Mucosa of descending colon (tissue), 3 donors: Measurements from ENCODE around the gene DYRK1A. TPM values are rescaled to one million over a fixed set of nuclear protein-coding genes. Genes with fewer than 3 reads are reported as not detected.

Experiments
- ATAC-seq: fragments of 200-7000 bp; cut with Tn5 transposase; one replicate; pipeline ENCODE4 v1.9.1; 2020; ENCODE audit warnings: mild to moderate bottlenecking, moderate library complexity
- DNase-seq, 3 donors: peaks; one replicate each; pipeline ENCODE4 v3.0.0-alpha.2; 2020
- H3K36me3 ChIP-seq: fragments of 200-600 bp; one replicate; pipeline ENCODE4 v1.8.0; 2021; ENCODE audit warnings: low read depth, mild to moderate bottlenecking
- H3K4me1 ChIP-seq: fragments of 200-600 bp; one replicate; pipeline ENCODE4 v1.8.0; 2021; ENCODE audit warnings: low read depth, mild to moderate bottlenecking
- H3K4me3 ChIP-seq: fragments of 200-600 bp; one replicate; pipeline ENCODE4 v1.8.0; 2021; ENCODE audit warnings: mild to moderate bottlenecking
- H3K9me3 ChIP-seq: fragments of 200-600 bp; one replicate; pipeline ENCODE4 v1.8.0; 2021; ENCODE audit warnings: mild to moderate bottlenecking
- intact Hi-C, 2 donors: fragments of 100-400 bp; cut with DNase I in 1 of 2; cut with micrococcal nuclease in 1 of 2; formaldehyde crosslinking; loops; one replicate each; pipeline versions ENCODE4 v1.11.0 to v1.11.1; 2022; cut with DNase I, micrococcal nuclease
- total RNA-seq, 3 donors: library from RNA; stranded (reverse); fragmentation: NEBNext Ultra II Directional in 2 of 3; extraction: Animal tissue kit (Norgen Biotek cat#: 25700) in 2 of 3; gene quantifications; one replicate each; pipeline versions ENCODE4 v1.2.1 to v1.2.4, GENCODE V29; 2021 to 2023
- TF ChIP-seq, protein P1 (sequence below): fragments of 200-600 bp; IDR thresholded peaks from one replicate; pipeline ENCODE4 v1.8.0; 2022; ENCODE audit warnings: antibody characterized with exemption, mild to moderate bottlenecking
- donor health status: DM: no; HTN: no; CAD: no; lungs with moderate emphysema.
- donor health status: DM: no; HTN: no; CAD: no.
- donor health status: DM: no; HTN: yes; CAD: no.

DYRK1A gene
- total RNA-seq, 3 donors from 2014 or later = 61.2 to 76.5 (median 72.7) TPM

DNA sequence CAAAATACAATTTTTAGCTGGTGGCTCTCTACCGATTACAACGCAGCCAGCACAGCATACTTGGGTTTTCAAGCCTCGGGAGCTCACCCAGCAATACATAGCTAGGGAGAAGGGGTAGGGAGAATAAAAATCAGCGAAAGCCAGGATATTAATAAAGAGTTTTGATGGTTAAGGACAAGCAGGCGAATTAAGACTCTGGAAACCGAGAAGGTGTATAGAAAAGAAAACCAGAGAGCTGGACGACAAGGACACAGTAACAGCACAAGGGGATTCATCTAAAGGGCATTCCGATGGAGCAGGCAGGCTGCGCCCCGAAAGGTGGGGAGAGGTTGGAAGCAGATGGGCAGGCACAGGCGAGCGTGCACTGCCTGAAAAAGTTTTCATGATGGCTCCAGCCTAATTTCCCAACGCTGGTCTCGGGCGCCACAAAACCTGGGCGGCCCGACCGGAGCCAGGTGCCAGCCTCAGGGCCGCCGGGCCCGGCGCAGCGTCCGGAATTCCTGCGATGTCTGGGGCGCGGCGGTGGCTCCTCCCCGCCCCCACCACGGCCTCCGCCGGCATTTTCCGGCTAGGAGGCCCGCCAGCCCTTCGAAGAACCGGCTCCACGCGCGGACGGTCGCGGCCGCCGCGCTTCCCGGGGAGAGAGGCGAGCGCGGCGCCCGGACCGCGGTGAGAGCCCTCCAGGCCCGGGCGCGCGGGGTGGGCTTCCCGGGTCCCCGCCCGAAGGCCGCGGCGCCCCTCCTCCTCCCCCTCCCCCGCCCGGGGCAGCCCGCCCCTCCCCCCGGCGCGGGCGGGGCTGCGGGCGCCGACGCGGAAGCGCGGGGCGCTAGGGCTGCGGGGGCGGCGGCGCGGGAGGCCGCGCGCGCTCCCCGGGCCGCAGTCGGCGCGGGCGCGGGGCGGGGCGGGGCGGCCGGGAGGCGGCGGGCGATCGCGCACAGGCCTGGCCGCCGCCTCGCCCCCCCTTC lies 774 bp upstream of the DYRK1A start:
- peak; percentile 70 for ATAC-seq
- Histone ChIP-seq H3K36me3 (no peaks in the 10 kb centered on the region), H3K4me1 (peaks cover 27% of the 10 kb centered on the region), H3K4me3 (peak overlapping the region; percentile 55), H3K9me3 (no peaks in the 10 kb centered on the region)
- intact Hi-C loops = loop anchor here in 1 of 2 donors (5.0 kb wide), 1 partner anchor 98 kb away; the partner anchor contains the start of gene VPS26C
- peak; percentile 77 to 86 (median 85) for DNase-seq
- TF ChIP-seq, protein P1, sequence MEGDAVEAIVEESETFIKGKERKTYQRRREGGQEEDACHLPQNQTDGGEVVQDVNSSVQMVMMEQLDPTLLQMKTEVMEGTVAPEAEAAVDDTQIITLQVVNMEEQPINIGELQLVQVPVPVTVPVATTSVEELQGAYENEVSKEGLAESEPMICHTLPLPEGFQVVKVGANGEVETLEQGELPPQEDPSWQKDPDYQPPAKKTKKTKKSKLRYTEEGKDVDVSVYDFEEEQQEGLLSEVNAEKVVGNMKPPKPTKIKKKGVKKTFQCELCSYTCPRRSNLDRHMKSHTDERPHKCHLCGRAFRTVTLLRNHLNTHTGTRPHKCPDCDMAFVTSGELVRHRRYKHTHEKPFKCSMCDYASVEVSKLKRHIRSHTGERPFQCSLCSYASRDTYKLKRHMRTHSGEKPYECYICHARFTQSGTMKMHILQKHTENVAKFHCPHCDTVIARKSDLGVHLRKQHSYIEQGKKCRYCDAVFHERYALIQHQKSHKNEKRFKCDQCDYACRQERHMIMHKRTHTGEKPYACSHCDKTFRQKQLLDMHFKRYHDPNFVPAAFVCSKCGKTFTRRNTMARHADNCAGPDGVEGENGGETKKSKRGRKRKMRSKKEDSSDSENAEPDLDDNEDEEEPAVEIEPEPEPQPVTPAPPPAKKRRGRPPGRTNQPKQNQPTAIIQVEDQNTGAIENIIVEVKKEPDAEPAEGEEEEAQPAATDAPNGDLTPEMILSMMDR = no peak

DNA sequence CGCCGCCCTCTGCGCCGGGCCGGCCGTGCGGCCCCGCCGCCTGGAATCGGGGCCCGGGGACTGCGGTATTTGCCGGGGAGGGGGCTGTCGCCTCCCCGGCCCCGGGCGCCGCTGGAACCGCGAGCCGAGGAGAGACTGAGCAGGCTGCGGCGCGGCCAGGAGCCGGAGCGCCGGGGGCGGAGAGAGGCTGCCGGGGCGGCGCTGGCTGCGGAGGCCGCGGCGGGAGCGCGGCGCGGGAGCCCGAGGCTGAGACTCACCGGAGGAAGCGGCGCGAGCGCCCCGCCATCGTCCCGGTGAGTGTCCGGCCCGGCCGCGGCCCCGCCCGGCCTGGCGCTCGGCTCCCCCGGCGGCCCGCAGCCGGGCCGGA lies 746 bp downstream of the DYRK1A start:
- H3K36me3 ChIP-seq = no peaks in the 10 kb centered on the region
- peaks cover 30% of the 10 kb centered on the region for H3K4me1 ChIP-seq
- TF ChIP-seq, protein P1 = no peak
- peak in 1 of 3 donors; percentile 56 for DNase-seq
- peak overlapping the region; percentile 98 for H3K4me3 ChIP-seq
- intact Hi-C loops = loop anchor here in 1 of 2 donors (5.0 kb wide), 1 partner anchor 100 kb away; the partner anchor contains the start of gene VPS26C
- H3K9me3 ChIP-seq = no peaks in the 10 kb centered on the region
- ATAC-seq = no peak

DNA sequence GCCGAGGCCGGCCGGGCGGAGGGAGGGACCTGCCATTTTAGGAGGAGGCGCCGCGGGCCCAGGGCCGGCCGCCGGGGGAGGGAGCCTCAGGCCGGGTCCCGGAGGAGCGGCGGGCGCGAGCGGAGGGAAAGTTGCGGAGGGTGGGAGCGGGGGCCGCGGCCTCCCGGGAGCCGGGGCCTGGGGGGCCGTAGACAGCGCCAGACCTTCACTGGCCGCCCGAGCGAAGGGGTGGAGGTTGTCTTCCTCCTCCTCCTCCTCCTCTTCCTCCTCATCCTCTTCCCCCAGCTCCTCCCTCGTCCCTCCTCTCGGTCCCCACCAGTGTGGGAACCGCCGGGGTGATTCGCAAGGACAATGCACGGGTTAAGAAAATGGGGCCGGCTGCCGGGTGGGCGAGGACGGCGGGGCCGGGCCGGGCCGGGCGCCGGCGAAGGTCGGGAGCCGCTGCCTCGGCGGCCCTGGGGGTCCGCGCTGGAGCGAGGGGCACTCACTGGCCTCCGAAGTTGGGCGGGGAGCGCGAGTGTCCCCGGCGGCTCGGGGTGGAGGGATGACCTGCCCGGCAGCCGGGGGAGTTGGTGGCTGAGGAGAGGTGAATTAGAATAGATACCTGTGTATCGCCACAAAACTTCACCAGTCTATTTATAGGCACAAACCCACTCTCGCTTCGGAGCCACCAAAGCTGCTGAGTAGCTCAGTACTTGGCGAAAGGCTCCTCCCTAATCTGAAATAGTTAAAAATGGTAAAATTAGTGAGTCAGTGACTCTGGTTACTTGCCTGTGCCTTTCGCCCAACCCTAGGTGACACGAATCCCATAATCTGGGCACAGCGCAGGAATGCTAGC lies 1.3 kb downstream of the DYRK1A start:
- Histone ChIP-seq H3K36me3 (no peaks in the 10 kb centered on the region), H3K4me3 (peak overlapping the region; percentile 98), H3K4me1 (peaks cover 30% of the 10 kb centered on the region), H3K9me3 (no peaks in the 10 kb centered on the region)
- TF ChIP-seq, protein P1 = no peak
- ATAC-seq = peak; percentile 3
- peak; percentile 47 to 67 (median 64) for DNase-seq
- intact Hi-C loops = loop anchor here in 1 of 2 donors (5.0 kb wide), 1 partner anchor 101 kb away; the partner anchor contains the start of gene VPS26C

DNA sequence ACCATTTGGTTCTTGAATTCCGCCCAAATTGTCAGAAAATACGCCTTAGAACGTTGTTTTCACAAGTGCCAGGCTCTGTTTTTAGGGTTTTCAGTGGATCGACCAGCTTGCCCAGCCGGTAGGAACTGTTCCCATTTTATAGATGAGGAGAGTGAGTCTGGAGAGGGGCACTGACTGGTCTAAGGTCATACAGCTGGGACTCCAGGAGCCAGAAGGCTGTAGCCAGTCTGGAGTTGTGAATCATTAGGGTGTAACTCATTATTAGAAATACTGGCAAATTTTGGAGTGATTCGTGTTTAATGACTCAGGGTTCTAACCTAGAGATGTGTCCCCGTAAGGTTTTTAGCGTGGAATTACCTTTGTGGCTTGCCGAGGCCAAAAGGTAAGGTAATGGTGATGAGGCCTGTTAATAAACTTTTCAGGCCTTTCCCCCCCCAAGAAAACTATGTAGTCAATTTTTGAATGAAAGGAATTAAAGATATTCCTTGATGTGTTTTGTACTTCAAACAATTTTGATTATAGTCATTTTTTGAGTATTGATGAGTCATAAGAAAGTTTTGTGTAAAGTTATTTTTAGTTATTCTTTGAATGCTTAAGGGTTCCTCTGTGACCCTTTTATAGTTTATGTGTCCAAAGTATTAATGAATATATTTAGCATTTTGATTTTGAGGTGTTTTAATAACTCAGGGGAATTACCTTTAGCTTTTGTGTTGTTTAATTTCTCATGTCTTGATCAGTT lies 2.1 kb downstream of the DYRK1A start:
- peak overlapping the region; percentile 98 for H3K4me3 ChIP-seq
- H3K9me3 ChIP-seq = no peaks in the 10 kb centered on the region
- no peaks in the 10 kb centered on the region for H3K36me3 ChIP-seq
- TF ChIP-seq, protein P1 = no peak
- intact Hi-C loops = loop anchor here in 1 of 2 donors (5.0 kb wide), 1 partner anchor 101 kb away; the partner anchor contains the start of gene VPS26C
- no peak for ATAC-seq
- H3K4me1 ChIP-seq = peaks cover 34% of the 10 kb centered on the region
- DNase-seq = no peak
